HepG2 (cell line): ENCODE data around the gene DLEC1. TPM values are rescaled to one million over a fixed set of nuclear protein-coding genes. Genes with fewer than 3 reads are reported as not detected.
A peak's percentile ranks its signal among the peaks of the same experiment; 100 is the strongest.

Experiments
- ARNT2 ChIP-seq: sonication (generic); formaldehyde crosslinking; IDR thresholded peaks from 2 replicates; pipeline ENCODE4 v1.8.0; 2022; ENCODE audit warnings: mild to moderate bottlenecking, low read depth, missing genetic modification reagents, moderate library complexity
- ATF1 ChIP-seq: IDR thresholded peaks from 2 replicates; pipeline ENCODE4 v1.6.1; 2016; ENCODE audit warnings: mild to moderate bottlenecking, control low read depth
- CERS6 ChIP-seq: sonication (generic); formaldehyde crosslinking; IDR thresholded peaks from 2 replicates; pipeline ENCODE4 v1.5.0; 2020; ENCODE audit warnings: missing genetic modification reagents
- GABPB1 ChIP-seq: IDR thresholded peaks from 2 replicates; pipeline ENCODE4 v1.6.1; 2016; ENCODE audit warnings: mild to moderate bottlenecking, missing genetic modification reagents, moderate library complexity, missing compliant biosample characterization
- GPN1 ChIP-seq: sonication (generic); formaldehyde crosslinking; IDR thresholded peaks from 2 replicates; pipeline ENCODE4 v1.5.1; 2020; ENCODE audit warnings: missing genetic modification reagents, borderline replicate concordance
- MAZ ChIP-seq, 2 experiments: sonication (generic) in 1 of 2; formaldehyde crosslinking in 1 of 2; IDR thresholded peaks; 2 replicates each; pipeline versions ENCODE4 v1.5.0 to v1.6.1; 2012 to 2020; ENCODE audit warnings: low read depth in 2 of 2, mild to moderate bottlenecking in 2 of 2, borderline replicate concordance in 1 of 2, improper control_type of control experiment in 1 of 2, low read length in 1 of 2, missing genetic modification reagents in 1 of 2, moderate library complexity in 1 of 2
- MBD4 ChIP-seq: IDR thresholded peaks from 2 replicates; pipeline ENCODE4 v1.6.1; 2012; ENCODE audit warnings: low read length, inconsistent platforms, borderline replicate concordance
- RBM22 ChIP-seq: fragments of 200-400 bp; formaldehyde crosslinking; optimal IDR thresholded peaks from 2 replicates; pipeline ENCODE3; 2017; ENCODE audit warnings: mild to moderate bottlenecking, low read length, moderate library complexity
- REL ChIP-seq: sonication (generic); formaldehyde crosslinking; conservative IDR thresholded peaks from 2 replicates; pipeline ENCODE4 v1.8.0; 2022; ENCODE audit warnings: mild to moderate bottlenecking, missing genetic modification reagents, moderate library complexity
- REXO4 ChIP-seq: sonication (generic); formaldehyde crosslinking; IDR thresholded peaks from 2 replicates; pipeline ENCODE4 v1.8.0; 2022; ENCODE audit warnings: missing genetic modification reagents, mild to moderate bottlenecking, borderline replicate concordance
- RORA ChIP-seq: sonication (generic); formaldehyde crosslinking; IDR thresholded peaks from 2 replicates; pipeline ENCODE4 v1.5.0; 2020; ENCODE audit warnings: mild to moderate bottlenecking, missing genetic modification reagents, moderate library complexity
- SCMH1 ChIP-seq: sonication (generic); formaldehyde crosslinking; IDR thresholded peaks from 2 replicates; pipeline ENCODE4 v1.9.0; 2021; ENCODE audit warnings: missing genetic modification reagents, mild to moderate bottlenecking, borderline replicate concordance
- SIX4 ChIP-seq: sonication (generic); formaldehyde crosslinking; IDR thresholded peaks from 2 replicates; pipeline ENCODE4 v1.4.0; 2020; ENCODE audit warnings: missing genetic modification reagents
- SMAD9 ChIP-seq: sonication (generic); formaldehyde crosslinking; IDR thresholded peaks from 2 replicates; pipeline ENCODE4 v1.5.1; 2020; ENCODE audit warnings: mild to moderate bottlenecking, missing genetic modification reagents
- TCF7 ChIP-seq: sonication (generic); IDR thresholded peaks from 2 replicates; pipeline ENCODE4 v1.6.1; 2016; ENCODE audit warnings: antibody characterized with exemption, low read depth
- YEATS4 ChIP-seq: sonication (generic); formaldehyde crosslinking; IDR thresholded peaks from 2 replicates; pipeline ENCODE4 v1.4.0; 2020; ENCODE audit warnings: missing genetic modification reagents, borderline replicate concordance
- ZBTB14 ChIP-seq: sonication (generic); formaldehyde crosslinking; IDR thresholded peaks from 2 replicates; pipeline ENCODE4 v1.4.0; 2020; ENCODE audit warnings: missing genetic modification reagents
- ZBTB39 ChIP-seq: sonication (generic); formaldehyde crosslinking; IDR thresholded peaks from 2 replicates; pipeline ENCODE4 v1.5.0; 2020; ENCODE audit warnings: missing genetic modification reagents
- ZFP62 ChIP-seq: sonication (generic); formaldehyde crosslinking; IDR thresholded peaks from 2 replicates; pipeline ENCODE4 v1.4.0; 2020; ENCODE audit warnings: missing genetic modification reagents
- ZMAT3 ChIP-seq: sonication (generic); formaldehyde crosslinking; conservative IDR thresholded peaks from 2 replicates; pipeline ENCODE4 v1.7.0; 2021; ENCODE audit warnings: missing genetic modification reagents
- ZNF337 ChIP-seq: sonication (generic); formaldehyde crosslinking; IDR thresholded peaks from 2 replicates; pipeline ENCODE4 v1.5.1; 2020; ENCODE audit warnings: missing genetic modification reagents, low read depth, mild to moderate bottlenecking, borderline replicate concordance
- ZNF614 ChIP-seq: IDR thresholded peaks from 2 replicates; pipeline ENCODE4 v1.6.1; 2018; ENCODE audit warnings: missing biosample characterization, missing genetic modification reagents, inconsistent platforms, borderline replicate concordance
- ZNF773 ChIP-seq: sonication (generic); formaldehyde crosslinking; IDR thresholded peaks from 2 replicates; pipeline ENCODE4 v1.4.0; 2020; ENCODE audit warnings: missing genetic modification reagents, borderline replicate concordance
- ZNF780A ChIP-seq: sonication (generic); formaldehyde crosslinking; IDR thresholded peaks from 2 replicates; pipeline ENCODE4 v1.8.0; 2022; ENCODE audit warnings: mild to moderate bottlenecking, missing genetic modification reagents, moderate library complexity
- ZNF850 ChIP-seq: sonication (generic); formaldehyde crosslinking; conservative IDR thresholded peaks from 2 replicates; pipeline ENCODE4 v1.9.0; 2021; ENCODE audit warnings: mild to moderate bottlenecking, missing genetic modification reagents
- ZSCAN21 ChIP-seq: sonication (generic); formaldehyde crosslinking; IDR thresholded peaks from 2 replicates; pipeline ENCODE4 v1.8.0; 2022; ENCODE audit warnings: mild to moderate bottlenecking, missing genetic modification reagents, moderate library complexity, borderline replicate concordance
- polyA plus RNA-seq, 8 experiments: library from polyadenylated mRNA; depleted of rRNA in 3 of 8; stranded (reverse) in 7 of 8; unstranded in 1 of 8; fragments of >200 nt; fragmentation: Illumina TruSeq in 4 of 8; extraction: Trizol in 4 of 8; gene quantifications; 2 replicates each; pipeline versions ENCODE4 v1.2.1 to v1.2.3, GENCODE V29; 2011 to 2016; ENCODE audit warnings: low read depth in 4 of 8, missing spikeins in 1 of 8, mixed read lengths in 1 of 8; ENCODE audit not compliant: insufficient read depth in 1 of 8
- total RNA-seq, 5 experiments: library from RNA; depleted of rRNA; stranded (reverse); fragments of >200 nt; fragmentation: Illumina TruSeq; extraction: Trizol; gene quantifications; 2 replicates each; pipeline ENCODE4 v1.2.3, GENCODE V29; 2016; ENCODE audit warnings: low read depth in 1 of 5

Gene DLEC1
- total and polyA plus RNA-seq, 2 of the 13 experiments (the other 11 are each of a cell fraction or from before 2014, with no cell fraction given) = 0.09 TPM; not detected in 1

- TF ChIP-seq ZBTB39 = no peak; the same call in 1 of the 2 replicates
- TF ChIP-seq REL = no peak
- no peak for TF ChIP-seq ZNF850 (CRISPR knock-in tag)
- no peak for TF ChIP-seq MBD4
- no peak for TF ChIP-seq RBM22
- 0 out of 2 replicates have a peak, but pooled peaks have one; percentile 8 for TF ChIP-seq ZMAT3 (CRISPR knock-in tag)
- no peak for TF ChIP-seq REXO4 (CRISPR knock-in tag)
- TF ChIP-seq MAZ (IDR thresholded peaks at IDR 0.05; ENCODE audit: borderline replicate concordance, low read depth, low read length) = 0 out of 2 replicates have a peak, but pooled peaks have one; percentile 8
- peak; percentile 68 for TF ChIP-seq MAZ (CRISPR knock-in tag; IDR thresholded peaks at IDR 0.05; ENCODE audit: low read depth)
- TF ChIP-seq GABPB1 = peak; percentile 80
- TF ChIP-seq ZNF780A (CRISPR knock-in tag) = no peak
- no peak for TF ChIP-seq SMAD9
- no peak for TF ChIP-seq ZBTB14
- no peak for TF ChIP-seq RORA (CRISPR knock-in tag)
- TF ChIP-seq ZFP62 (CRISPR knock-in tag) = no peak
- TF ChIP-seq TCF7 = no peak
- no peak for TF ChIP-seq ATF1 (CRISPR knock-in tag)
- TF ChIP-seq SCMH1 = no peak
- TF ChIP-seq ZSCAN21 (CRISPR knock-in tag) = no peak
- TF ChIP-seq GPN1 (CRISPR knock-in tag) = no peak; the same call in 1 of the 2 replicates
- 0 out of 2 replicates have a peak, but pooled peaks have one; percentile 10 for TF ChIP-seq ZNF614
- TF ChIP-seq ZNF337 (CRISPR knock-in tag) = 0 out of 2 replicates have a peak, but pooled peaks have one; percentile 80
- TF ChIP-seq ARNT2 (CRISPR knock-in tag) = peak; percentile 60; the same call in 1 of the 2 replicates
- no peak for TF ChIP-seq CERS6 (CRISPR knock-in tag)
- peak; percentile 9; the same call in 1 of the 2 replicates for TF ChIP-seq YEATS4 (CRISPR knock-in tag)
- peak; percentile 90; the same call in 1 of the 2 replicates for TF ChIP-seq ZNF773 (CRISPR knock-in tag)
- 0 out of 2 replicates have a peak, but pooled peaks have one; percentile 25 for TF ChIP-seq SIX4 (CRISPR knock-in tag)
Observed at GRCh38 chr3:38136777-38137614, 98.0 kb downstream of the DLEC1 start, which contains the start of gene ACAA1 (continued).
